GM12878 (cell line): ENCODE results near the gene KRTAP9-4. TPM values are rescaled to one million over a fixed set of nuclear protein-coding genes. Genes with fewer than 3 reads are reported as not detected.

ENCODE experiments used
- ATAC-seq: fragments of 200-7000 bp; cut with Tn5 transposase; 3 replicates; pipeline ENCODE4 v1.9.1; 2020; ENCODE audit warnings: mild to moderate bottlenecking, moderate library complexity
- BruUV-seq: library from RNA; stranded (reverse); fragments of 400-500 nt; replicated peaks from 2 replicates; lab custom pipeline; 2021; lab: Mats Ljungman, UMichigan
- CTCF ChIA-PET: fragments of 300-600 bp; sonication (Branson Sonifier 250); formaldehyde crosslinking; extraction: SDS; loops from one replicate; lab custom pipeline; 2021; ENCODE audit warnings: inconsistent platforms; lab: Yijun Ruan, JAX
- POLR2A ChIA-PET: fragments of 350-600 bp; formaldehyde crosslinking; extraction: SDS; loops from one replicate; lab custom pipeline; 2021; ENCODE audit warnings: inconsistent platforms; lab: Charles Lee
- RAD21 ChIA-PET: fragments of 300-600 bp; sonication (Branson Sonifier 250); formaldehyde crosslinking; loops from one replicate; lab custom pipeline; 2023; ENCODE audit warnings: antibody characterized with exemption; ENCODE audit not compliant: unreplicated experiment; lab: Charles Lee
- SMC1A ChIA-PET: fragments of 300-600 bp; sonication (Branson Sonifier 250); formaldehyde crosslinking; loops from one replicate; lab custom pipeline; 2023; ENCODE audit not compliant: unreplicated experiment, uncharacterized antibody; lab: Charles Lee
- DNase-seq: peaks from one replicate; pipeline ENCODE4 v3.0.0-alpha.2; 2011; ENCODE audit warnings: low read depth, low spot score
- FAIRE-seq: peaks from 3 replicates; lab custom pipeline; 2011; peaks lifted over from hg19 to GRCh38; lab: Jason Lieb, UNC
- H2AFZ ChIP-seq: 2 replicates; pipeline ENCODE4 v1.6.0; 2011; ENCODE audit warnings: low read depth, low read length, control low read depth; ENCODE audit not compliant: control insufficient read depth
- H3K27ac ChIP-seq: 2 replicates; pipeline ENCODE4 v1.5.1; 2011; ENCODE audit warnings: control low read depth; ENCODE audit not compliant: control insufficient read depth, insufficient read depth
- H3K27me3 ChIP-seq, 2 experiments: replicated peaks in 1 of 2; 2 replicates each; pipeline versions ENCODE4 v1.6.0 to v1.6.1; 2011; ENCODE audit warnings: low read length in 1 of 2; ENCODE audit not compliant: control insufficient read depth in 2 of 2, insufficient read depth in 2 of 2
- H3K36me3 ChIP-seq, 2 experiments: 2 replicates each; pipeline ENCODE4 v1.5.1; 2011; ENCODE audit warnings: low read length in 1 of 2; ENCODE audit not compliant: control insufficient read depth in 2 of 2, insufficient read depth in 2 of 2
- H3K4me1 ChIP-seq: 2 replicates; pipeline ENCODE4 v1.6.1; 2011; ENCODE audit warnings: mild to moderate bottlenecking, low read length, moderate library complexity, mixed read lengths; ENCODE audit not compliant: control insufficient read depth, insufficient read depth
- H3K4me2 ChIP-seq: 2 replicates; pipeline ENCODE4 v1.6.0; 2011; ENCODE audit warnings: control low read depth; ENCODE audit not compliant: control insufficient read depth, insufficient read depth
- H3K4me3 ChIP-seq: fragments of 200-600 bp; sonication (generic); 2 replicates; pipeline ENCODE4 v1.5.1; 2016
- H3K79me2 ChIP-seq: 2 replicates; pipeline ENCODE4 v1.6.0; 2011; ENCODE audit warnings: low read length; ENCODE audit not compliant: control insufficient read depth, insufficient read depth
- H3K9ac ChIP-seq: 2 replicates; pipeline ENCODE4 v1.8.0; 2011; ENCODE audit warnings: low read length, control low read depth, mixed read lengths; ENCODE audit not compliant: control insufficient read depth, insufficient read depth
- H3K9me3 ChIP-seq: replicated peaks from 3 replicates; pipeline ENCODE4 v1.5.1; 2011; ENCODE audit warnings: mild to moderate bottlenecking, low read length; ENCODE audit not compliant: control insufficient read depth, insufficient read depth
- H4K20me1 ChIP-seq: 2 replicates; pipeline ENCODE4 v1.6.0; 2011; ENCODE audit not compliant: control insufficient read depth, insufficient read depth
- CBX3 ChIP-seq: fragments of 200-600 bp; sonication (generic); IDR thresholded peaks from 2 replicates; pipeline ENCODE4 v1.6.1; 2016; ENCODE audit warnings: low read depth, borderline replicate concordance
- CEBPZ ChIP-seq: fragments of 150-350 bp; IDR thresholded peaks from 2 replicates; pipeline ENCODE4 v1.6.1; 2016; ENCODE audit warnings: low read depth, low read length
- CHD1 ChIP-seq: IDR thresholded peaks from 2 replicates; pipeline ENCODE4 v1.6.1; 2012; ENCODE audit warnings: low read depth, low read length, improper control_type of control experiment
- GATAD2B ChIP-seq: fragments of 450-650 bp; conservative IDR thresholded peaks from 2 replicates; pipeline ENCODE4 v1.6.1; 2017; ENCODE audit warnings: low read depth, mild to moderate bottlenecking, moderate library complexity
- KAT2A ChIP-seq: conservative IDR thresholded peaks from 2 replicates; pipeline ENCODE4 v1.6.1; 2011; ENCODE audit warnings: low read depth, low read length; ENCODE audit not compliant: control insufficient read depth
- MAX ChIP-seq: IDR thresholded peaks from 2 replicates; pipeline ENCODE4 v1.6.1; 2012; ENCODE audit warnings: low read depth, low read length, improper control_type of control experiment
- MYC ChIP-seq: IDR thresholded peaks from 2 replicates; pipeline ENCODE4 v1.6.1; 2011; ENCODE audit warnings: mild to moderate bottlenecking, low read length, moderate library complexity, inconsistent platforms; ENCODE audit not compliant: insufficient read depth, insufficient replicate concordance, insufficient read length, severe bottlenecking
- NFIC ChIP-seq: IDR thresholded peaks from 2 replicates; pipeline ENCODE4 v1.6.1; 2012; ENCODE audit warnings: low read depth, mild to moderate bottlenecking, inconsistent platforms, low read length, moderate library complexity
- RELA ChIP-seq: fragments of 450-650 bp; IDR thresholded peaks from 2 replicates; pipeline ENCODE4 v1.8.0; 2014; ENCODE audit warnings: borderline replicate concordance; ENCODE audit not compliant: partially characterized antibody
- SIX5 ChIP-seq: IDR thresholded peaks from 2 replicates; pipeline ENCODE4 v1.6.1; 2011; ENCODE audit warnings: mild to moderate bottlenecking, low read depth, low read length, moderate library complexity; ENCODE audit not compliant: severe bottlenecking
- SUZ12 ChIP-seq: fragments of 200-600 bp; sonication (generic); IDR thresholded peaks from one replicate; pipeline ENCODE4 v1.6.1; 2018; ENCODE audit warnings: antibody characterized with exemption, mild to moderate bottlenecking; ENCODE audit not compliant: unreplicated experiment
- WRNIP1 ChIP-seq: IDR thresholded peaks from 2 replicates; pipeline ENCODE4 v1.6.1; 2011; ENCODE audit warnings: low read depth, low read length, improper control_type of control experiment, borderline replicate concordance
- ZBTB4 ChIP-seq: fragments of 450-650 bp; formaldehyde crosslinking; IDR thresholded peaks from 2 replicates; pipeline ENCODE4 v1.4.0; 2022; ENCODE audit warnings: mild to moderate bottlenecking, moderate library complexity
- WGBS: methylation state at CpG from one replicate; pipeline ENCODE4 v1.1.6; 2016; ENCODE audit warnings: low lambda C conversion rate; ENCODE audit not compliant: insufficient replicate concordance, insufficient coverage; ENCODE audit errors: missing lambda C conversion rate; 5-methylcytosine and 5-hydroxymethylcytosine counted together
- in situ Hi-C: fragments of 300-500 bp; cut with MboI; formaldehyde crosslinking; loops from 9 replicates; pipeline ENCODE4 v1.14.3; 2018; ENCODE audit warnings: mixed read lengths
- intact Hi-C: fragments of 100-400 bp; cut with micrococcal nuclease; formaldehyde crosslinking; loops from one replicate; pipeline ENCODE4 v1.14.2; 2022; ENCODE audit not compliant: unreplicated experiment
- polyA plus RNA-seq, 11 experiments: library from polyadenylated mRNA; depleted of rRNA in 4 of 11; unstranded in 6 of 11; stranded (reverse) in 5 of 11; fragments of >200 nt; fragmentation: Nextera tagmentation in 4 of 11; fragmentation: Illumina TruSeq in 1 of 11; extraction: Ambion mirVana in 4 of 11; extraction: Trizol in 1 of 11; gene quantifications; 1 replicate in 1 of 11; 2 replicates in 10 of 11; pipeline versions ENCODE4 v1.2.1 to v1.2.3, GENCODE V29; 2011 to 2016; ENCODE audit warnings: inconsistent platforms in 2 of 11, missing spikeins in 2 of 11, low read depth in 1 of 11
- total RNA-seq, 4 experiments: library from RNA; depleted of rRNA in 3 of 4; stranded (reverse); fragments of >200 nt in 3 of 4; fragmentation: Illumina TruSeq in 1 of 4; extraction: Trizol in 1 of 4; gene quantifications; 2 replicates each; pipeline versions ENCODE4 v1.2.1 to v1.2.3, GENCODE V29; 2013 to 2021
- TF ChIP-seq, protein P1 (sequence below), 3 experiments: IDR thresholded peaks in 2 of 3; conservative IDR thresholded peaks in 1 of 3; 2 replicates each; pipeline ENCODE4 v1.5.1; 2011; ENCODE audit warnings: low read depth in 3 of 3, low read length in 3 of 3, mild to moderate bottlenecking in 3 of 3, control low read depth in 2 of 3, moderate library complexity in 2 of 3, inconsistent platforms in 1 of 3, mixed read lengths in 1 of 3; ENCODE audit not compliant: control insufficient read depth in 2 of 3, insufficient read depth in 1 of 3; ENCODE audit errors: extremely low read depth in 1 of 3

KRTAP9-4 gene
- total and polyA plus RNA-seq, 10 of the 15 experiments (the other 5 are each of a cell fraction or from before 2014, with no cell fraction given): not detected

DNA sequence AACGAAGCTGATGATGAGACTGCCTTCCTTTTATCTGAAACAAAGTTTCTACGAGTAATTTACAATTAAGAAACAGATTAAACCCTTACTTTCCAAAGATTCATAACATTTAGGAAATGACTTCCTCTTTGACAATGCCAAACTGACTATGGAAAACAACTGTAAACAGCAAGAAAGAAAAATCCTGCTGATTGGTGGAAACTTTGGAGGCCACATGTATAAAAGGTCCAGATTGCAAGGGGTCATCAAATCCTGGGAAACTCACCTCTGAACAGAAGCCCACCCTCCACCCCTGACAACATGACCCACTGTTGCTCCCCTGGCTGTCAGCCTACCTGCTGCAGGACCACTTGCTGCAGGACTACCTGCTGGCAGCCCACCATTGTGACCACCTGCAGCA is 15.6 kb downstream of the KRTAP9-4 start, which contains the start of gene KRTAP9-6 (continued):
- TF ChIP-seq ZBTB4 (CRISPR knock-in tag) (no peak), MAX (no peak), SUZ12 (no peak), RELA (no peak)

DNA sequence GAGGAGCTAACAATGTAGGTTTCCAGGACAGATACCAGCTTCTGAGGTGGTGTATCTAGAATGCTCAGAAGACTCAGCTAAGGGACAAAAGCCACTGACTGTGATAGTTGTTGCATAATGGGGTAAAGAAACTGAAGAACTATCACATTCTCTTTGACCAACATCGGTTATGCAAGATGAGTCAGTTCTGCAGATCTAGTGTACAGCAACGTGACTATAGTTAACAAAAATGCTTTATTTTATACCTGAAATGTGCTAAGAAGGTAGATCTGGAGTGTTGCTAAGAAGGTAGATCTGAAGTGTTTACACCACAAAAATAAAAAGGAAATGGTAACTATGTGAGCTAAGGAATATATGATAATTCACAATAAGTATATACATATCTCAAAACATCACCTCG is 18.2 kb downstream of the KRTAP9-4 start:
- intact Hi-C loops (no loop called here), in situ Hi-C loops (no loop called here)
- ChIA-PET CTCF (no interaction called here), POLR2A (no interaction called here), RAD21 (no interaction called here), SMC1A (no interaction called here)
- H3K4me1 ChIP-seq: no peaks in the 10 kb centered on the region
- FAIRE-seq: no peak
- WGBS: no CpG with 5 or more reads among the region's 3 CpGs
- no peak overlapping the region for H3K4me3 ChIP-seq
- no peak overlapping the region for H2AFZ ChIP-seq
- no peak for ATAC-seq
- no peaks in the 10 kb centered on the region for H4K20me1 ChIP-seq
- H3K27me3 ChIP-seq: no peaks in the 10 kb centered on the region; a peak in 1 of 4 replicates
- H3K9ac ChIP-seq: no peak overlapping the region
- H3K36me3 ChIP-seq: no peaks in the 10 kb centered on the region
- no peaks in the 10 kb centered on the region for H3K79me2 ChIP-seq
- no peak for DNase-seq
- no peak overlapping the region for H3K27ac ChIP-seq
- BruUV-seq: no TSS peak
- no peaks in the 10 kb centered on the region for H3K9me3 ChIP-seq
- H3K4me2 ChIP-seq: no peak overlapping the region
- TF ChIP-seq KAT2A (no peak), CHD1 (no peak), CBX3 (no peak), NFIC (no peak), WRNIP1 (no peak), CEBPZ (no peak), MYC (no peak), GATAD2B (no peak), SIX5 (no peak)
- TF ChIP-seq, protein P1, sequence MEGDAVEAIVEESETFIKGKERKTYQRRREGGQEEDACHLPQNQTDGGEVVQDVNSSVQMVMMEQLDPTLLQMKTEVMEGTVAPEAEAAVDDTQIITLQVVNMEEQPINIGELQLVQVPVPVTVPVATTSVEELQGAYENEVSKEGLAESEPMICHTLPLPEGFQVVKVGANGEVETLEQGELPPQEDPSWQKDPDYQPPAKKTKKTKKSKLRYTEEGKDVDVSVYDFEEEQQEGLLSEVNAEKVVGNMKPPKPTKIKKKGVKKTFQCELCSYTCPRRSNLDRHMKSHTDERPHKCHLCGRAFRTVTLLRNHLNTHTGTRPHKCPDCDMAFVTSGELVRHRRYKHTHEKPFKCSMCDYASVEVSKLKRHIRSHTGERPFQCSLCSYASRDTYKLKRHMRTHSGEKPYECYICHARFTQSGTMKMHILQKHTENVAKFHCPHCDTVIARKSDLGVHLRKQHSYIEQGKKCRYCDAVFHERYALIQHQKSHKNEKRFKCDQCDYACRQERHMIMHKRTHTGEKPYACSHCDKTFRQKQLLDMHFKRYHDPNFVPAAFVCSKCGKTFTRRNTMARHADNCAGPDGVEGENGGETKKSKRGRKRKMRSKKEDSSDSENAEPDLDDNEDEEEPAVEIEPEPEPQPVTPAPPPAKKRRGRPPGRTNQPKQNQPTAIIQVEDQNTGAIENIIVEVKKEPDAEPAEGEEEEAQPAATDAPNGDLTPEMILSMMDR (IDR thresholded peaks at IDR 0.05 in 2 of 3, conservative IDR thresholded peaks at IDR 0.05 in 1 of 3; ENCODE audit: control insufficient read depth in 2 of 3, extremely low read depth in 1 of 3, insufficient read depth in 1 of 3, low read depth in 3 of 3, low read length in 3 of 3): no peak
